Thyroid gland (tissue), 4 donors: Measurements from ENCODE around the gene POC5.

Experiments
- CTCF ChIP-seq, 6 experiments: fragments of 200-600 bp in 3 of 6; fragments of 450-650 bp in 3 of 6; sonication (generic) in 3 of 6; IDR thresholded peaks; one replicate each; pipeline ENCODE4 v1.5.1; 2016 to 2019; ENCODE audit warnings: antibody characterized with exemption in 6 of 6, mild to moderate bottlenecking in 2 of 6, inconsistent platforms in 1 of 6, moderate library complexity in 1 of 6
- POLR2A ChIP-seq, 2 donors: fragments of 450-650 bp; IDR thresholded peaks; one replicate each; pipeline ENCODE4 v1.6.1; 2017; ENCODE audit warnings: antibody characterized with exemption in 2 of 2, mild to moderate bottlenecking in 2 of 2, moderate library complexity in 1 of 2

GRCh38 chr5:75756211-75756610 is 39.0 kb upstream of the POC5 start:
- TF ChIP-seq CTCF (IDR thresholded peaks at IDR 0.05) (no peak), POLR2A (IDR thresholded peaks at IDR 0.05) (no peak)
